ENCODE data around the gene CENPO.

Gene CENPO

DNA sequence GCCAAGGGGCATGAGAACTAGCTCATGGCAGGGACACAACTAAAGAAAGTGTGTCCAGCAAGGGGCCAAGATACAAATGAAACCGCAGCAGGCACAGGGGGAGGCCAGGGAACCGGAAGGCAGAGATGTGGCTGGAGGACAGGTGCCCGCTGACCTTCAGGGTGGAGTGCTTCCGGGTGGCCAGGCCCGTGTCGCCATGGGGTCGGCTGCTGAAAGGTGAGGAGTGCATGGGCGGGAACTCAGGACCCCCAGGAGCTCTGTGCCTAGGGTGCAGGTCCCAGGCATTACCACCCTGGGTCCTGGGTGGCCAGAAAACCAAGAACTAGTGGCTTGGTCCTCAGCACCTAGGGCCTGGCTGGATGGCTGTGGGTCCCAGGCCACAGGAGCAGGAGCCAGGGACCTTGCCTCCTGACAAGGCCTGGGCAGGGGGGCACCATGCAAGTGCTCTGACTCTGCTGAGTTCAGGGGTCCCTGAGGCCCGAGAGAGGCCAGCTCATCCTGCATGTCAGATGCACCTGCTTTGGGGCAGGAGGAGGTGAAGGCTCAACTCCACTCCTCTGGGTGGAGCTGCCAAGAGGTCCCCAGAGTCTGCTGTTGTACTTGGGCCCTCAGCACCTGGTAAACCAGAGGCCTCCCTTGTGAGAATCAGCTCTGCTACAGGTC is 50.9 kb downstream of the CENPO start:
- no peak overlapping the region for H3K9ac ChIP-seq (ENCODE audit: low read depth in 1 of 2, low read length in 2 of 2)
- no peak overlapping the region for H3K4me3 ChIP-seq (ENCODE audit: low read depth in 1 of 2, low read length in 2 of 2)
- H3K27ac ChIP-seq (ENCODE audit: low read depth, low read length): no peak overlapping the region
- H3K9me3 ChIP-seq (ENCODE audit: control insufficient read depth in 1 of 2, low read length in 2 of 2): no peaks in the 10 kb centered on the region
- no peaks in the 10 kb centered on the region for H3K27me3 ChIP-seq (ENCODE audit: control insufficient read depth in 1 of 2, insufficient read depth in 2 of 2, low read length in 2 of 2)
- peaks cover 0 to 6% of the 10 kb centered on the region in 2 donors for H3K36me3 ChIP-seq (ENCODE audit: control insufficient read depth in 1 of 2, insufficient read depth in 2 of 2, low read length in 2 of 2)
- H3K4me1 ChIP-seq (ENCODE audit: control insufficient read depth in 1 of 2, insufficient read depth in 2 of 2, low read length in 2 of 2): no peaks in the 10 kb centered on the region

DNA sequence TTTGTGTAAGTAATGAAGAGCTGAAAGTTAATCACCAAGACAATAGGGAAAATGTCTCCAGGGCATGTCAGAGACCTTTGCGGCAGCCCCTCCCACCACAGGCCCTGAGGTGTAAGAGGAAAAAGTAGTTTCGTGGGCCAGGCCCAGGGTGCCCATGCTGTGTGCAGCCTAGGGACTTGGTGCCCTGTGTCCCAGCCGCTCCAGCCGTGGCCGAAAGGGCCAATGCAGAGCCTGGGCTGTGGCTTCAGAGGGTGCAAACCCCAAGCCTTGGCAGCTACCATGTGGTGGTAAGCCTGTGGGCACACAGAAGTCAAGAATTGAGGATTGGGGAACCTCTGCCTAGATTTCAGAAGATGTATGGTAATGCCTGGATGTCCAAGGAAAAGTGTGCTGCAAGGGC is 52.5 kb downstream of the CENPO start:
- H3K27ac ChIP-seq (ENCODE audit: low read depth, low read length): no peak overlapping the region
- H3K36me3 ChIP-seq (ENCODE audit: control insufficient read depth in 1 of 2, insufficient read depth in 2 of 2, low read length in 2 of 2): peaks cover 0 to 6% of the 10 kb centered on the region in 2 donors
- H3K9ac ChIP-seq (ENCODE audit: low read depth in 1 of 2, low read length in 2 of 2): no peak overlapping the region
- H3K9me3 ChIP-seq (ENCODE audit: control insufficient read depth in 1 of 2, low read length in 2 of 2): no peaks in the 10 kb centered on the region
- no peaks in the 10 kb centered on the region for H3K27me3 ChIP-seq (ENCODE audit: control insufficient read depth in 1 of 2, insufficient read depth in 2 of 2, low read length in 2 of 2)
- no peak overlapping the region for H3K4me3 ChIP-seq (ENCODE audit: low read depth in 1 of 2, low read length in 2 of 2)
- H3K4me1 ChIP-seq (ENCODE audit: control insufficient read depth in 1 of 2, insufficient read depth in 2 of 2, low read length in 2 of 2): no peaks in the 10 kb centered on the region

- no peak overlapping the region for H3K27ac ChIP-seq (ENCODE audit: low read depth, low read length)
- H3K4me3 ChIP-seq (ENCODE audit: low read depth in 1 of 2, low read length in 2 of 2): no peak overlapping the region
- no peak overlapping the region for H3K9ac ChIP-seq (ENCODE audit: low read depth in 1 of 2, low read length in 2 of 2)
- H3K4me1 ChIP-seq (ENCODE audit: control insufficient read depth in 1 of 2, insufficient read depth in 2 of 2, low read length in 2 of 2): peaks cover 0 to 3% of the 10 kb centered on the region in 2 donors
- no peaks in the 10 kb centered on the region for H3K9me3 ChIP-seq (ENCODE audit: control insufficient read depth in 1 of 2, low read length in 2 of 2)
- no peaks in the 10 kb centered on the region for H3K36me3 ChIP-seq (ENCODE audit: control insufficient read depth in 1 of 2, insufficient read depth in 2 of 2, low read length in 2 of 2)
- H3K27me3 ChIP-seq (ENCODE audit: control insufficient read depth in 1 of 2, insufficient read depth in 2 of 2, low read length in 2 of 2): no peaks in the 10 kb centered on the region
Measured at GRCh38 chr2:24850944-24851343, 57.7 kb downstream of the CENPO start.

GRCh38 chr2:24852026-24852425 is 58.8 kb downstream of the CENPO start:
- Histone ChIP-seq H3K27ac (ENCODE audit: low read depth, low read length) (no peak overlapping the region), H3K4me1 (ENCODE audit: control insufficient read depth in 1 of 2, insufficient read depth in 2 of 2, low read length in 2 of 2) (peaks cover 0 to 6% of the 10 kb centered on the region in 2 donors)

DNA sequence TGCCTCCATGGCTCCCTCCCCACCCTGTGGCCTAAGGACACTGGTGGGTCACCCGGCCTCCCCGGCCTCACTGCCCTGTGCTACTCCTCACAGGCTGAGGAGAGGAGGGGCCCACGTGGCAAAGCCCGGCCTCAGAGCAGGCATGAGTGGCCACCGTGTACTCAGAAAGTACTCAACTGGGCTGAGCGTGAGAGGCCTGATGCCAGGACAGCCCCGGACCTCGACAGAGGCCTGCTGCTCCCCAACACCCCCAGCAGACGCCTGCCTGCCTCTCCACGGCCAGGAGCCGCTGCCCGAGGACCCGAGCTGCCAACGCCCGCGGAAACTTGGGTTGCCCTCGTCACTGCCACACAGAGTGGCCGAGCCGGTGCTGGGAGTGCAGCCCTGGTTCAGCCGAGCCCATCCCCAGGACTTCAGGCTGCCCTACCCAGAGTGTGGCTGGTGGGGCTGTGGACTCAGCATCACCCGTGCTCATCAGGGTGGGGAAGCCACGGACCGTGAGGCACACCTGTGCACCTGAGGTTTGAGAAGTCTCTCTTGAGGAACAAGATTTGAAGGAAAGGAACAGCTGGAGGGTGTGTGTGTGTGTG is 59.3 kb downstream of the CENPO start:
- H3K27me3 ChIP-seq (ENCODE audit: control insufficient read depth in 1 of 2, insufficient read depth in 2 of 2, low read length in 2 of 2): no peaks in the 10 kb centered on the region
- H3K36me3 ChIP-seq (ENCODE audit: control insufficient read depth in 1 of 2, insufficient read depth in 2 of 2, low read length in 2 of 2): no peaks in the 10 kb centered on the region
- no peak overlapping the region for H3K4me3 ChIP-seq (ENCODE audit: low read depth in 1 of 2, low read length in 2 of 2)
- peaks cover 0 to 6% of the 10 kb centered on the region in 2 donors for H3K4me1 ChIP-seq (ENCODE audit: control insufficient read depth in 1 of 2, insufficient read depth in 2 of 2, low read length in 2 of 2)
- no peaks in the 10 kb centered on the region for H3K9me3 ChIP-seq (ENCODE audit: control insufficient read depth in 1 of 2, low read length in 2 of 2)
- H3K9ac ChIP-seq (ENCODE audit: low read depth in 1 of 2, low read length in 2 of 2): no peak overlapping the region
- H3K27ac ChIP-seq (ENCODE audit: low read depth, low read length): no peak overlapping the region

More at GRCh38 chr2:24852026-24852425, 58.8 kb downstream of the CENPO start:
- no peaks in the 10 kb centered on the region for H3K9me3 ChIP-seq (ENCODE audit: control insufficient read depth in 1 of 2, low read length in 2 of 2)
- H3K27me3 ChIP-seq (ENCODE audit: control insufficient read depth in 1 of 2, insufficient read depth in 2 of 2, low read length in 2 of 2): no peaks in the 10 kb centered on the region
- H3K9ac ChIP-seq (ENCODE audit: low read depth in 1 of 2, low read length in 2 of 2): no peak overlapping the region
- no peaks in the 10 kb centered on the region for H3K36me3 ChIP-seq (ENCODE audit: control insufficient read depth in 1 of 2, insufficient read depth in 2 of 2, low read length in 2 of 2)
- H3K4me3 ChIP-seq (ENCODE audit: low read depth in 1 of 2, low read length in 2 of 2): no peak overlapping the region

GRCh38 chr2:24853046-24853445 is 59.8 kb downstream of the CENPO start:
- Histone ChIP-seq H3K36me3 (ENCODE audit: control insufficient read depth in 1 of 2, insufficient read depth in 2 of 2, low read length in 2 of 2) (no peaks in the 10 kb centered on the region), H3K27me3 (ENCODE audit: control insufficient read depth in 1 of 2, insufficient read depth in 2 of 2, low read length in 2 of 2) (no peaks in the 10 kb centered on the region), H3K27ac (ENCODE audit: low read depth, low read length) (no peak overlapping the region), H3K4me3 (ENCODE audit: low read depth in 1 of 2, low read length in 2 of 2) (no peak overlapping the region), H3K9me3 (ENCODE audit: control insufficient read depth in 1 of 2, low read length in 2 of 2) (no peaks in the 10 kb centered on the region), H3K9ac (ENCODE audit: low read depth in 1 of 2, low read length in 2 of 2) (no peak overlapping the region), H3K4me1 (ENCODE audit: control insufficient read depth in 1 of 2, insufficient read depth in 2 of 2, low read length in 2 of 2) (peaks cover 0 to 6% of the 10 kb centered on the region in 2 donors)

DNA sequence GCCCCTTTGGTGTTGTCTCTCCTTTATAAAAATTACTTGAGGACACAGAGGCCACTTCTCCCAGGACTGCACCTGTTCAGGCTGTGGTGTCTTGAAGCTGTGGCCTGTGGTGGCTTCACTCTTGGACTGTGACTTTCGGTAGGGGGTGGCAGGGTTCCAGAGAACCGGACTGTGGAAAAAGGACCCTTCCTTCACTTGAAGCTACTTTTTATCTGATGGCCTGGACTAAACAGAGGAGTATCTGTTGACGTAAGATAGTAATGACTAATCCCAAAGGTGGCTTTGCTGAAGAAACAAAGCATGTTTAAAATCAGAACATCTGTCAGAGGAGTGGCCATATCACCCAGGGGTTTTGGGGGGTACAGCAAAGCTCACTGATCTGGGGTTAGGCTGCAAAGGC is 60.8 kb downstream of the CENPO start:
- no peaks in the 10 kb centered on the region for H3K27me3 ChIP-seq (ENCODE audit: control insufficient read depth in 1 of 2, insufficient read depth in 2 of 2, low read length in 2 of 2)

DNA sequence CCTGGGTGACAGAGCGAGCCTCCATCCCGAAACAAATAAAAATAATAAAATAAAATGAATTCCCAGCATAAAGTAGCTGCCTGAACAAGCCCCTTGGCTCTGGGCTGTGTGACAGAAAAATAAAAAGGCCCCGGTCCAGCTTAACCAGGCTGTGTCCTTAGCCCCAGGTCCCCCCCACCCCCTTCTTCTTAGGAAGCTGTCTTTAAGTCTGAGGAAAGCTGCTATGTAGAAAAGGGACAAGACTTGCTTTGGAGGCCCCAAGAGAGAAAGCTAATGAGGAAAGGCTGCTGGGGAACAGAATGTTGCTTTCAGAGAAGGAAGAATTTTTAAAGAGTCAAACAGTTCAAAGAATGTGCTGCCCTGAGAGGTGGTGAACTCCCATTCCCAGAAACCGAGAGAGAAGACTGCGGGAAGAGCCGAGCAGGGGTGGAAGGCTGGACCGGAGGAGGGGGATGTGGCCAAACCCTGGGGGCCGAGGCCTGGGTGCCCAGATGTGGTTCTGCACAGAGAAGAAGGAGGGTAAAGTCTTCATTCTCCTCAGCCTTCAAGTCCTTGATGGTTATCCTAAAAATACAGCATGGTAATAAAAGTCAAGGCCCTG is 61.9 kb downstream of the CENPO start:
- Histone ChIP-seq H3K36me3 (ENCODE audit: control insufficient read depth in 1 of 2, insufficient read depth in 2 of 2, low read length in 2 of 2) (no peaks in the 10 kb centered on the region), H3K4me1 (ENCODE audit: control insufficient read depth in 1 of 2, insufficient read depth in 2 of 2, low read length in 2 of 2) (peaks cover 0 to 6% of the 10 kb centered on the region in 2 donors), H3K9me3 (ENCODE audit: control insufficient read depth in 1 of 2, low read length in 2 of 2) (no peaks in the 10 kb centered on the region), H3K4me3 (ENCODE audit: low read depth in 1 of 2, low read length in 2 of 2) (no peak overlapping the region), H3K9ac (ENCODE audit: low read depth in 1 of 2, low read length in 2 of 2) (no peak overlapping the region), H3K27me3 (ENCODE audit: control insufficient read depth in 1 of 2, insufficient read depth in 2 of 2, low read length in 2 of 2) (no peaks in the 10 kb centered on the region), H3K27ac (ENCODE audit: low read depth, low read length) (no peak overlapping the region)

More for the DNA sequence above, 60.8 kb downstream of the CENPO start:
- no peak overlapping the region for H3K4me3 ChIP-seq (ENCODE audit: low read depth in 1 of 2, low read length in 2 of 2)
- H3K27ac ChIP-seq (ENCODE audit: low read depth, low read length): no peak overlapping the region
- peaks cover 0 to 6% of the 10 kb centered on the region in 2 donors for H3K4me1 ChIP-seq (ENCODE audit: control insufficient read depth in 1 of 2, insufficient read depth in 2 of 2, low read length in 2 of 2)
- H3K36me3 ChIP-seq (ENCODE audit: control insufficient read depth in 1 of 2, insufficient read depth in 2 of 2, low read length in 2 of 2): no peaks in the 10 kb centered on the region
- H3K9me3 ChIP-seq (ENCODE audit: control insufficient read depth in 1 of 2, low read length in 2 of 2): no peaks in the 10 kb centered on the region
- H3K9ac ChIP-seq (ENCODE audit: low read depth in 1 of 2, low read length in 2 of 2): no peak overlapping the region

- Histone ChIP-seq H3K36me3 (ENCODE audit: control insufficient read depth in 1 of 2, insufficient read depth in 2 of 2, low read length in 2 of 2) (peaks cover 0 to 2% of the 10 kb centered on the region in 2 donors), H3K27me3 (ENCODE audit: control insufficient read depth in 1 of 2, insufficient read depth in 2 of 2, low read length in 2 of 2) (no peaks in the 10 kb centered on the region), H3K4me1 (ENCODE audit: control insufficient read depth in 1 of 2, insufficient read depth in 2 of 2, low read length in 2 of 2) (peaks cover 0 to 6% of the 10 kb centered on the region in 2 donors), H3K4me3 (ENCODE audit: low read depth in 1 of 2, low read length in 2 of 2) (no peak overlapping the region), H3K9ac (ENCODE audit: low read depth in 1 of 2, low read length in 2 of 2) (no peak overlapping the region), H3K9me3 (ENCODE audit: control insufficient read depth in 1 of 2, low read length in 2 of 2) (no peaks in the 10 kb centered on the region), H3K27ac (ENCODE audit: low read depth, low read length) (peak overlapping the region; percentile 15)
Measured at GRCh38 chr2:24855726-24856125, 62.5 kb downstream of the CENPO start.

DNA sequence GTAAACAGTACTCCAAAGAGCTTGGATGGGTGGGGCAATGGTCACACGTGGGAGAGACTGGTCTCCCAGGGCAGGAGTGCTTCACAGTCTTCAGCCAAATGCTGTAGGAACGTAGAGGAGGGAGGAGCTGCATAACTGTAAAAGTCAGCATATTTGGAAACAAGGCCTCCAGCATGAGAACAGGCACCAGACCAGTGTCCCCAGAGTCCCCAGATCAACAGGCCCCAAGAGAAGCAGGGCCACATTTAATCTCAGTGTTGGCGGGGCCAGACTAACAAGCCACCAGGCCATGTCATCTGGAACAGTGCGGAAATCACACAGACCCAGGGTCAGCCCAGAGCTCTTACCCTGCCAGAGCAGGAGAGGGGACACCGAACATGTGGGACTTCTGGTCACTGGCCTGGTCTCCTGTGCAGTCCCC is 63.6 kb downstream of the CENPO start:
- no peak overlapping the region for H3K27ac ChIP-seq (ENCODE audit: low read depth, low read length)
- no peaks in the 10 kb centered on the region for H3K9me3 ChIP-seq (ENCODE audit: control insufficient read depth in 1 of 2, low read length in 2 of 2)
- H3K36me3 ChIP-seq (ENCODE audit: control insufficient read depth in 1 of 2, insufficient read depth in 2 of 2, low read length in 2 of 2): peaks cover 0 to 2% of the 10 kb centered on the region in 2 donors
- H3K4me3 ChIP-seq (ENCODE audit: low read depth in 1 of 2, low read length in 2 of 2): no peak overlapping the region
- peaks cover 0 to 3% of the 10 kb centered on the region in 2 donors for H3K4me1 ChIP-seq (ENCODE audit: control insufficient read depth in 1 of 2, insufficient read depth in 2 of 2, low read length in 2 of 2)
- H3K27me3 ChIP-seq (ENCODE audit: control insufficient read depth in 1 of 2, insufficient read depth in 2 of 2, low read length in 2 of 2): no peaks in the 10 kb centered on the region
- H3K9ac ChIP-seq (ENCODE audit: low read depth in 1 of 2, low read length in 2 of 2): no peak overlapping the region

Data from duodenal mucosa (tissue), 2 donors.